GM19025 (cell line): Measurements from ENCODE around the gene SREK1IP1.
"Not testable (repeated sequence)": the region's sequence is repeated elsewhere in the genome, so short reads cannot be mapped to it uniquely, and the experiment has no call there.

ENCODE experiments used
- ATAC-seq: cut with Tn5 transposase; IDR thresholded peaks from one replicate; pipeline ENCODE4 v1.9.1; 2021; ENCODE audit warnings: mild to moderate bottlenecking, low read depth, moderate library complexity; ENCODE audit not compliant: unreplicated experiment

Gene SREK1IP1

GRCh38 chr5:64765804-64766504, 2.5 kb downstream of the SREK1IP1 start:
- ATAC-seq = no peak

DNA sequence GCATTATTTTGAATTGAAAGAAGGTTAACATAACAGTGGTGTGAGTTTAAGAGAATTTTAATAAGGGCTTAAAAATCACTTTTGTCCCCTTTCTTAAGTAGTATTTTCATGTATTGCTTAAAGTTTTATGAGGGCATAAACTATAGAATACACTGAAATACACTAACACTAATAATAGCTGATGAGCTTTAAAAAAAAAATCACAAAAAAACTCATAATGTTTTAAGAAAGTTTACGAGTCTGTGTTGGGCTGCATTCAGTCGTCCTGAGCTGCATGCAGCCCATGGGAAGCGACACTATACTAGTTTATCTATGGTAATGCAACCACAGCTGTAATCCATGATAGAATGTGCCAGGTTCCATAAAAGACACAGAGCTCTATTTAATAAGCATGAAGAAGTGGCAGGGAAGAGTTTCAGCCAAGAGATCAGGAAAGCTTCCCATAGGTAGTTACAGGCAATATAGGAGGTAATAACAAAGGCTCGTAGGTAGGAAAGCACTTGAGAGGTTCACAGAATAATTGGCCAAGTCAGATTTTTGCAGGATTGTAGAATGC, 4.5 kb downstream of the SREK1IP1 start:
- no peak for ATAC-seq

DNA sequence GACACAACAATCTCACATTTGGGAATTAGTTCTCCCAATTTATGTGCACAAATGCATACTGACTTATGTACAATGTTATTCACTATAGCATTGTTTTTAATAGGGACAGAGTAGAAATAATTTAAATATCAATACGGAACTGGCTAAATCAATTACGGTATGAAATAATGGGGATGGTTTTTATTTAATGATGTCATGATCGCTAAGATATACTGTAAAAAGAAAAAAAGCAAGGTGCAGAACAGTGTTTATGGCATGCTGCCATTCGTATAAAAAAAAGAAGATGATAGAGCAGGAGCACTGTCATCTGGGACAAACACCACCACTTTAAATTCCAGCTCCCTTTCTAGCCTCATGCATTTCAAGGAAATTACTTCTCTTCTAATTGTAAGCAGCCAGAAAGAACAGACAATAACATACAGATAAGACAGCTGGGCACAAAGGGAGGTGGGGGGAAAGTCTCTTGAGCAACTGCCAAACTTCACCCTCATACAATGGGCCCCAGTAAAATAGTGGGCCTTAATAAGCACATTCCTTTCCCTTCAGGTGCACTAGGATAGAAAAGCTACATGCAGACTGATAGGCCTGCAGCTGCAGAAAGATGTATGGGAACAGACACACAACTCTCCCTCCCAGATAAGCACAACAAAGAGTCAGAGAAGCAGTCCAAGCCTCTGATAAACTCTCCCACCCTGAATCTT, 8.4 kb downstream of the SREK1IP1 start:
- no peak for ATAC-seq

DNA sequence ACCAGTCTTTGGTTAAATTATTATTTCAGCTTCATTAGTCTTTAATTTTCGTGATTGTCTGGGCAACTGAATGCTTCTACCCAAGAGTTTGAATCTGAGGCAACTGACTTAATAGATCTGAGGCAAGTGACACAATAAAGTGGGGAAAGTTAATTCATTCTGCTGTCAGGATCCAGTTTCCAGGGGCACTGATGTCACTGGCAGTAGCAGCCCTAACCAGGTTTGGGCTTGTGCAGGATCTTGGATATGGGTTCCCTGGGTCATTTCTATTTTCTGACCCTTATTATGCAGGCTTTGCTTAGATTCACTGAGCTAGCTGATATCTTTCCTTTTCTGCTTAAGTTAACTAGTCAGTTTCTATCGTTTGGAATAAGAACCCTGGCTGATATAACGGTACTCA, 9.6 kb downstream of the SREK1IP1 start:
- ATAC-seq = no peak

GRCh38 chr5:64754066-64754465, 14.4 kb downstream of the SREK1IP1 start:
- ATAC-seq = no peak

DNA sequence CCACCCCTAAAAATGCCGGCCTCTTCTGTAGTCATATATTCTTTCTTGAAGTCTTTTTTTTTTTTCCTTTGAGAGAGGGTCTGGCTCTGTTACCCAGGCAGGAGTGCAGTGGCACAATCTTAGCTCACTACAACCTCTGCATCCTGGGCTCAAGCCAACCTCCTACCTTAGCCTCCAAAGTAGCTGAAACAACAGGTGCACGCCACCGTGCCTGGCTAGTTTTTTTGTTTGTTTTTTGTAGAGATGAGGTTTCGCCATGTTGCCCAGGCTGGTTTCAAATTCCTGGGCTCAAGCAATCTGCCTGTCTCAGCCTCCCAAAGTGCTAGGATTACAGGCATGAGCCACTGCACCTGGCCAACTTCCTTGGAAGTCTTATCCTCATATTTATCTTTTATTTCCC, 19.1 kb downstream of the SREK1IP1 start:
- ATAC-seq = no peak

DNA sequence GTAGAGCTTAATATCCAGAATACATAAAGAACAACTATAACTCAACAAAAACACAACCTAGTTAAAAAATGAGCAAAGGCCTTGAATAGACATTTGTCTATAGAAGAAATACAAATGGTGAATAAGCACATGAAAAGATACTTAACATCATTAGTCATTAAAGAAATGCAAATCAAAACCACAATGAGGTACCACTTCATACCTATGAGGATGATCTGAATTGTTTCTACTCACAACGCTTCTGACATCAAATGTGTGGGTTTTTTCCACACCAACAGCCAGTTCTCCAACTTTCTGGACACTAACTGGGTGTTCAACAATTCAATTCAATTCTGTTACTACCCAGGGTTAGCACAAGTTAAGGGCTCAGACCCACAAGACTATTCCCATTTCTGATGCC, 22.0 kb downstream of the SREK1IP1 start:
- ATAC-seq = no peak

DNA sequence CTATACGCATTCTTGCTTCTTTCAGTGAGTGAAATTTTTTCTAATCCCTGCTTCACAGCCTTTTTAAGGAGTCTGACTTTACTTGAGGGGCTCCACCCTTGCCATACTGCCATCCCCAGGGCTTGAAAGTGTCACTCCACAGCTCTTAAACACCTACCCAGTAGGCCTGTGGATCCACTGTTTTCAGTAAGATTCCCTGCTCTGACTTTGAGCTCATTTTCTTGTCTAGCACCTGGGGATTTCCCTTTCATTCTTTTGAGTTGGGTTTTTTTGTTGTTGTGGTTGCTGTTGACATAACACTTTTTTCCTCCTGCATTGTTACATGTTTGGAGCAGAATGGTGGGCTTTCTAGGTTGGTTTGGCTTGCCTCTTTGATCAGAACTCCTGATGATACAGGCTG, 23.6 kb downstream of the SREK1IP1 start:
- no peak for ATAC-seq

DNA sequence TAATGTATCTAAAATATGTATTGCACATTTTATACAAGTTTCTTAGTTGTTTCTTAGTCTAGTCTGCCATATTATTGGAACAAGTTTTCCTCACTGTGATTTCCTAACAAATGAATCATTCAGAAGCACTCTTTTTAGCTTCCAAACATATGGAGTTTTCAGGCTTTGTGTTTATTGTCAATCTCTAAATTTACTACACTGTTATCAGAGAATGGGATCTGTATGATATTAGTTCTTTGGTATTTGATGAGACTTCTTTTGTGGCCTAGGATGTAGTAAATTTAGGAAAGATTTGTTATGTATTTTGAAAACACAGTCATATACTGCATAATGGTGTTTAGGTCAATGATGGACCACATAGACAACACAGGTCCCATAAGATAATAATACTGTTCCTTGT, 25.7 kb downstream of the SREK1IP1 start:
- ATAC-seq = no peak

GRCh38 chr5:64742411-64742810, 26.1 kb downstream of the SREK1IP1 start:
- ATAC-seq = no peak

DNA sequence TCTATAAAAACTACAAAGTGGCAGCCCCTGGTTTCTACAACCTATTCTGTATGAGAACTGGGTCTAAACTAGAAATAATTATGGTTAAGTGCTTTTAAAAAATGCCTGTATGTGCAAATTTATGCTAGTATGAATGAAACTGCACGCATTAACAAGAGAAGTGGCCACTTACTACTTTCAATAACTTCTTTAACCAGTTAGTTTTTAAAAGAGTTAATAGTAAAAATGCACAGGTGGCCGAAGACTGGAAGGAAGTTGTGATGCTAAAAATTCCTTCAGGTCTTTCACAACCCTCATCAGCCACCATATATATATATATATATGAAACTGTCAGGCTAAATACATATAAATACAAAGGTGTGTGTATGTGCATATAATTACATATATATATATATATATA, 41.3 kb downstream of the SREK1IP1 start:
- ATAC-seq = no peak

GRCh38 chr5:64722588-64722987, 45.9 kb downstream of the SREK1IP1 start:
- ATAC-seq = no peak

DNA sequence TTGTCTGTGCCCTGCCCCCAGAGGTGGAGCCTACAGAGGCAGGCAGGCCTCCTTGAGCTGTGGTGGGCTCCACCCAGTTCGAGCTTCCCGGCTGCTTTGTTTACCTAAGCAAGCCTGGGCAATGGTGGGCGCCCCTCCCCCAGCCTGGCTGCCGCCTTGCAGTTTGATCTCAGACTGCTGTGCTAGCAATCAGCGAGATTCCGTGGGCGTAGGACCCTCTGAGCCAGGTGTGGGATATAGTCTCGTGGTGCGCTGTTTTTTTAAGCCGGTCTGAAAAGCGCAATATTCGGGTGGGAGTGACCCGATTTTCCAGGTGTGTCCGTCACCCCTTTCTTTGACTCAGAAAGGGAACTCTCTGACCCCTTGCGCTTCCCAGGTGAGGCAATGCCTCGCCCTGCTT, 54.0 kb downstream of the SREK1IP1 start:
- not testable (repeated sequence) for ATAC-seq

GRCh38 chr5:64707191-64707590, 61.3 kb downstream of the SREK1IP1 start:
- no peak for ATAC-seq

- ATAC-seq = not testable (repeated sequence)
Measured at GRCh38 chr5:64706074-64706473, 62.4 kb downstream of the SREK1IP1 start.

DNA sequence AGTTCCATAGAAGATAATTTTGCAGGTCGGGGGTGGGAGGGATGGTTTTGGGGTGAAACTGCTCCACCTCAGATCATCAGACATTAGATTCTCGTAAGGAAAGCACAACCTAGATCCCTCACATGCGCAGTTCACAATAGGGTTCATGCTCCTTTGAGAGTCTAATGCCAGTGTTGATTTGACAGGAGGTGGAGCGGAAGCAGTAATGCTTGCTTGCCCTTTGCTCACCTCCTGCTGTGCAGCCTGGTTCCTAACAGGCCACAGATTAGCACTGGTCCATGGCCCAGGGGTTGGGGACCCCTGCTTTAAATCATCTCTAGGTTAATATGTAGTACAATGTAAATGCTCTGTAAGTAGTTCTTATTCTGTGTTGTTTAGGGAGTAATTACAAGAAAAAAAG, 67.7 kb downstream of the SREK1IP1 start:
- no peak for ATAC-seq

DNA sequence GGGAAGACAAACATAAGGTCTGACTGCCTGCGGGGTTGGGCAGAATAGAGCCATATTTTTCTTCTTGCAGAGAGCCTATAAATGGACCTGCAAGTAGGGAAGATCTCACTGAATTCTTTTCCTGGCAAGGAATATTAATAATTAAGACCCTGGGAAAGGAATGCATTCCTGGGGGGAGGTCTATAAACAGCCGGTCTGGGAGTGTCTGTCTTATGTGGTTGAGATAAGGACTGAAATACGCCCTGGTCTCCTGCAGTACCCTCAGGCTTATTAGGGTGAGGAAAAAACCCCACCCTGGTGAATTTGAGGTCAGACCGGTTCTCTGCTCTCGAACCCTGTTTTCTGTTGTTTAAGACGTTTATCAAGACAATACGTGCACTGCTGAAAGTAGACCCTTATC, 72.1 kb downstream of the SREK1IP1 start:
- ATAC-seq = not testable (repeated sequence)

- no peak for ATAC-seq
Measured at GRCh38 chr5:64693636-64694035, 74.9 kb downstream of the SREK1IP1 start.

DNA sequence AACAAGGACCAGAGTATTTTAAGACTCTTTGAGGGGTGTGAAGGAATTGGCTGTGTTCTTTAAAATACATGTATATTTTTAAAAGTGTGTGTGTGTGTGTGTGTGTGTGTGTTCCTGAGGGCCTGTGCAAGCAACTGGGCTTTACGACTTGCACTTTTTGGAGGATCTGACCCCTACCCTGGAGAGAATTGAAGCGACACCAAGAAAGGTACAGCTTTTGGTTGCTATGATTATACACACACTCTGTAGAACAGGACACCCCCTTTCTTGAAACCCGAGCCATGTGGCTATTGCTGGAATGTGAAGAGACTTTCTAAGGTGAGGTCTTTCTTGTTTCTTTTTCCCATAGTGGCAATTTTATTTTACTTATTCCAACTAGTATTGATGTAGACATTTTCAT, 77.2 kb downstream of the SREK1IP1 start:
- ATAC-seq = no peak

- no peak for ATAC-seq
Measured at GRCh38 chr5:64690417-64691151, 77.9 kb downstream of the SREK1IP1 start, which contains the start of gene SHISAL2B. SHISAL2B (plus strand) TSS chr5:64690503; CDS start chr5:64690624, 121 bp downstream.

DNA sequence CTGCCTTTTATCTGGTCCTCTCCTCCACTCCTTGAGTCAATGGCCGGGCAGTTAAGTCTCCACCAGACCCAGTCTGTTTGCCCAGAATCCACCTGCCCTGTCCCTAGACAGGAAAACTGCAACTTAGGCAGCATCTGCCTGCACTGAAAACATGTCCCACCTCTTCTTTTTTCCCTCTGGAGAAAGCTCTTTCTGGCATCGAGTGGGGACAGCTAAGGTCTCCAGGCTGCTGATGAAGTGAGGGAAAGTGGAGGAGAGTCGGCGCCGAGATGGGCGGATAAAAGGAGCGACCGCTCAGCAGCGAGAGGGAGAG, 78.4 kb downstream of the SREK1IP1 start:
- ATAC-seq = no peak
